Measurements from ENCODE around the gene PLD6.

The PLD6 gene

GRCh38 chr17:17226451-17227265 lies 20.5 kb upstream of the PLD6 start:
- DNase-seq = no peak

GRCh38 chr17:17225901-17226300 lies 19.8 kb upstream of the PLD6 start:
- DNase-seq = no peak

GRCh38 chr17:17224137-17224536 lies 18.0 kb upstream of the PLD6 start:
- no peak for DNase-seq

DNA sequence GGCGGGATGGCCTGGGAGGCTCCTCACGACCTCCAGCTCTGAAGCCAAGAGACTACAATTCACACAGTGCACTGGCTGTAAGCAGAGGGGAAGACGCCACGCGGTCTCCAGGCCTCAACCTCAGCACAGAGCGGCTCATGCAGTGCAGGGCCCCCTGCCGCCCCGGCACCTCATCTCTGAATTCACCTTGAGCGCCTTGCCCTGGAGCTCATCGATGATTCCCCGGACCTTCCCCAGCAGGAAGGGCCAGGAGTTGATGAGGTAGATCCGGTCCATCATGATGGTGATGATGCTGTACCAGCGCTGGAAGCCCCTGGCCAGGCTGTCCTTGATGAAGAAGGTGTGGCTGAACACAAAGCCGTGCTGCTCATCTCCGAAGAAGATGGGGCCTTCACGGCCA lies 17.6 kb upstream of the PLD6 start:
- no peak for DNase-seq

- DNase-seq = no peak
Observed at GRCh38 chr17:17221329-17221728, 15.2 kb upstream of the PLD6 start.

DNA sequence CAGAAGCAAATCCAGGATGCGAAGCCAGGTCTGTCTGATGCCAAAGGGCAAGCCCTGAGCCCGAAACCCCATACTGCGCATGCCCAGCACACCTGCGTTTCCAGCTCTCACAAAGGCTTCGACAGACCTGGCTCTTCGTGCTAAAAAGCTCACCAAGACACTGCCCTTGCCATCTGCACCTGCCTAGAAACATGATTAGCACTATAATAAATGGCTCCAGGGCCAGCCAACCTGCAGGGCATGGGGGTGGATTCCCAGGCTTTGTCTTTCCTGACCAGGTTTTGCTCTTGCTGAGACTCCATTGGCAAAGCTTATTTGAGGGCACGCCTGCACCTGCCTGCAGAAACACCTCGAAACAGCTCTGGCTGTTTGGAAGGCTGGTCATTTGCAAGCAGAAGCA lies 14.4 kb upstream of the PLD6 start:
- DNase-seq = no peak

DNA sequence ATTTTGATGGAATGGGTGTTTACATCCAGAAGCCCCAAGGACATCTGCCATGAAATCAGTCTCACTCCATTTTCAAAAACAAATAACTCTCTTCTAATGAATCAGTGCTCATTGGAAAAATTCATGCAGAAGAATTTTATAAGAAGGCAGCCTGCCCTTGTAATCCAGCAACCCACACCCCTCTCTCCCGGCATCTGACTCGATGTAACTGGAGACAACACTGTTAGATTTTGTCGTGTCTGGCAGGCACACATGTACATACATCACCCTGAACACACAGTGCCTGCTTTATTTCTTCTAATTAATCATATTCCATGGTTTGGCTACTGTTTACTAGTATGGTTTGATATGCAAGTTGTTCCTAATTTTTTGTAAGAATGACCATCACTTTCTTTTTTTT lies 11.9 kb upstream of the PLD6 start:
- DNase-seq = no peak

DNA sequence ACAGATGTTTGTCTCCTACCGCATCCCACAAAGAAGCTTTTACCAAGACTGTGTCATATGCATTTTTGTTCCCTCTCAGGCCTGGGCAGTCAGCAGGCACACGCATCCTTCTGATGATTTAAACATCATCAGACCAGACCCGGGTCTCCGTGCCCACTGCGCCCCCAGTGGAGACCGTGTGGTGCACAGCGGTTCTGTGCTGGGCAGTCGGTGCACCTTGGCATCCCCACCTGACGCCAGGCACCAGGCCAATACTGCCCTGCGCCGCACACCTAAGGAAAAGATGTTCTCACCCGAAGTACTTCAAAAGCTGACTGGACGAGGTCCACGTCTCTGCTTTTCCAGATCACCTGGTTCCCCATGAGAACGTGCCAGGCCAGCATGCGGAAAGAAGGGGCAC lies 10.6 kb upstream of the PLD6 start:
- DNase-seq = no peak

GRCh38 chr17:17216236-17216635 lies 10.1 kb upstream of the PLD6 start:
- no peak for DNase-seq

DNA sequence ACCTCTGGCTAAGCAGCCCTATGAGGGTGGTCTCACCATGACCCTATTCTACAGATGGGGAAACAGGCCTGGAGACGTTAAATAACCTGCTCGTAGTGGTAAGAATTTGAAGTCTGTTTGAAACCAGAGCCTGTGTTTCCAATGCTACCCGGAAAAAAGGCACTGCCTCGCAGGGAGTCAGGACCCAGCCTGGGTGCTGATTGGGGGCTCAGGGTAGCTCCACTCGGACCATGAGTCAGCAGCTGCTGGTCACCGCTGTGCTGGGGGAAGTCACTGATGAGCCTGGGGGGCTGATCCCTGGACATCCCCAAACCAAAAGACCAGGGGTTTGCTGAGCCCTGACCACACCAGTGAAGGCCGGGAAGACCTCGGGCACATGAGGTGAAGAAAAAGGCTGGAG lies 9.4 kb upstream of the PLD6 start:
- no peak for DNase-seq

GRCh38 chr17:17214646-17215436 lies 8.7 kb upstream of the PLD6 start:
- DNase-seq = no peak

DNA sequence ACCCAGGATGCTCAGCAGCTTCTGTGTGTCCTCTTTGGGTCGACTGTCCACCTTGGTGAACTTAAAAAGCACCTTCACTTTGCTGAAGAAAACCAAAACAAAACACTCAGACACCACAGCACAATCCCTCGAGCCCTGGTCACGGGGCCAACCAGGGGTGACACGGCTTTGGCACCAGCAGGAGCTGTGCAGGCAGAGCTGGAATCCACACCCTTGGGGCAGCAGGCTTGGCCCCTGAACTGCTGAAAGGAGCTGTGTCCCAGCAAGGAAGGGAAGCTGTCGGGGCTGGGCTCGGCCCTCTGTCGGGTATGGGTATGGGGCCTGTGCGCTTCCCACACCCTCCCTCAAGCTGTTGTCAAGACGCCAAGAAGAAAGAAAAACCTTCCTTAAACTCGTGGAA lies 7.6 kb upstream of the PLD6 start:
- DNase-seq = no peak

DNA sequence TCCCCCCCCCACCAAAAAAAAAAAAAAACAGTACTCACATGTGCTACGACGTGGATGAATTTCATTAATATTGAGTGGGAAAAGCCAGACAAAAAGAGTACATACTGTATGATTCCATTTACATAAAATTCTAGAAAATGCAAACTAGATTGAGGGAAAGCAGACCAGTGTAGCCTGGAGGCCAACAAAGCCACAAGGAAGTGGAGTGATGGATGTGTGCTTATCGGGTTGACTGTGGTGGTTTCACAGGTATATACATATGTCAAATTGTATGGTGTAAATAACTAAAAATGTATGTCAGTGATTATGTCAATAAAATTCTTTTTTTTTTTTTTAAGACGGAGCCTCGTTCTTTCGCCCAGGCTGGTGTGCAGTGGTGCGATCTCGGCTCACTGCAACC lies 1.9 kb upstream of the PLD6 start:
- DNase-seq = no peak

GRCh38 chr17:17206913-17207335 lies 791 bp upstream of the PLD6 start:
- DNase-seq = peak in 3 of 6 experiments; percentile 27 to 40 (median 40)

- peak; percentile 14 to 59 (median 44) for DNase-seq
Observed at GRCh38 chr17:17205368-17206123, 587 bp downstream of the PLD6 start.

DNA sequence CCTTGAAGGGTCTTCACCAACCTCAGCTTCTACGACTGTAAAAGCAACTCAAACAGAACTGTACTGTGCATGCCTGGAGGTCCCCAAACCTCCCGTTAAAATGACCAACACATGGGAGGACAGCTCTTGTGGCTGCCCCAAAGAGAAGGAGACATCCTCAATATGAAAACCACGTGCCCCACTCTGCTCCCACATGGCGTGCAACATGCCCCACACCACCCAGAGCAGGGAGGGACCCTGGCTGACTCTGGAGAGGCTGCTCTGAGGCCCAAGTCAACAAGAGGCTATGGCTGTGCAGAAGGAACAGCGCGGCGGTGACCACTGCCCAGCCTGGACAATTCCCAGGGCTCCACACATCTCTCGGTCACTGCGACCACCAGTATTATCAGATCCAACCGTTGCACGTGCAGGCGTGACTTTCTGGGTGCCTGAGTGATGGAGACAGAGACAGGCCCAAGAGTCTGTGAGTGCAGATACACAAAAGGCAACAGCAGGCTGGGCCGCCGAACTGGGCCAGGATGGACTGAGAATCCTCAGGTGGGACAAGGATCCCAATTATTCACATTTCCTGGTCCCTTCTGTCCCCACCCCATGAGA lies 1.4 kb downstream of the PLD6 start:
- DNase-seq = no peak

DNA sequence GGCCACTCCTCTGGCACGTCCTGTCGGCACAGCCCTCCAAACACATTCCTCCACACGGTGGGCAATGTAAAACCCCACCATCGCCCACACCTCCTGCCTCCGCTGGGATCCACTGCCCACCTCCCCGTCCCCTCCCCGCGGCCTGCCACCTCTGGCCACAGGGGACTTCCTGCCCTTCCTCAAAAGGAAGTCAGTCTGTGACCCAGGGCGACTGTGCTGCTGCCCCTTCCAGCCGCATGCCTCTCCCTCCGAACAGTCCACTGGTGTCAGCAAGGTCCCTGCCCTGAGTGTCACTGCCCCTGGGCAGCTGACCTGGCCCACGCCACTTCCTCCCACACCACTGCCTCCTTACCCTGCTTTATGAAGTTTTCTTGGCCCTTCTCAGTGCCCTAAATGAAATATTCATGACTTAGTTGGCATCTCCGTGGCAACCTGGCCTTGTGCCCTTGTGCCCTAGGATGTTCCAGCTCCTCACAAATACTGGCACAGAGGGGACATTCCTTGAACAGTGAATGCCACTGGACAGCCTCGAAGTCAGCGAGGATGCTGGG lies 2.0 kb downstream of the PLD6 start:
- no peak for DNase-seq

DNA sequence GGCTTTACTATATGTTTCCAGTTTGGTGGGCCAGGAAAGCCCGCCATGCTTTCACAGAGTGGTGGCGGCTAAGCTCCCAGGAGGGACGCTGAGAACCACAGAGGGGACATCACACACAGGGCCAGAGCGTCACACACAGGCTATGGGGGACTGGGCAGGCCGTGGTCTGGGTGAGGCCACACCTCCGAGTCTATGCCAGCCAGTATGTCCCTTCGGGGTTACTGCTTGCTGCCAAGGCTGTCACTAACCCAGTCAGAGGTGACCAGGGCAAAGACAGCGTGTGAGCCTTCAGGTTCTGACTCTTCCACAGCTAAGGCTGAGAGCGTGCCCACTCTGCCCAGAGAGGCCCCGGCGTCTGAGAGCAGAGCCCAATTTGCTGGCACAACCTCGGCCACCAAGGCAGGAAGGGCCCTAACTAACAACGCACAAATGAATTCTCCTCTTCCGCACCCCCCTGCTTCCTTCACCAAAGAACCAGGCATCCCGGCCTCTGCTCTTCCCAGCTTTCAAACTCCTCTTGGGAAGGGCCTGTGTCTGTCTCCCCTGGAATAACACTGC lies 2.9 kb downstream of the PLD6 start:
- DNase-seq = no peak

GRCh38 chr17:17201907-17202306 lies 4.2 kb downstream of the PLD6 start:
- DNase-seq = no peak

GRCh38 chr17:17201271-17201670 lies 4.9 kb downstream of the PLD6 start:
- DNase-seq = no peak

DNA sequence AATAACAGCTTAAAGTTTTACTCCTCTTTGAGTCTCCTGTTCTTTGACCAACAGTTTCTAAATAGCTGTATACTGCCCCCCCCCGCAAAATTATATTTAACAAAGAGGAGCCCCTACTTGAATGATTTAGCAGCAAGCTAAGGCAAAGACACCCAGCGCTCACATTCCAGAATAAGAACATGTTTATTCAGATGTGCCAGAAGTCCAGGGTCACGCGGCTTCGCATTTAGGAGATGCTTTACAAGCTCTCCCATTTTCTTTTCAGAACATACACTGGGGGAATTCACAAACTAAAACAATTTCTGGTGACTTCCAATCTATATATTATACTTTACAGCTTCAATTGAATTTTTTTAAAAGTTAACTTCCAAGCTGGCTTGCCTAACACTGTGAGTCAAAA lies 5.3 kb downstream of the PLD6 start:
- no peak for DNase-seq

DNA sequence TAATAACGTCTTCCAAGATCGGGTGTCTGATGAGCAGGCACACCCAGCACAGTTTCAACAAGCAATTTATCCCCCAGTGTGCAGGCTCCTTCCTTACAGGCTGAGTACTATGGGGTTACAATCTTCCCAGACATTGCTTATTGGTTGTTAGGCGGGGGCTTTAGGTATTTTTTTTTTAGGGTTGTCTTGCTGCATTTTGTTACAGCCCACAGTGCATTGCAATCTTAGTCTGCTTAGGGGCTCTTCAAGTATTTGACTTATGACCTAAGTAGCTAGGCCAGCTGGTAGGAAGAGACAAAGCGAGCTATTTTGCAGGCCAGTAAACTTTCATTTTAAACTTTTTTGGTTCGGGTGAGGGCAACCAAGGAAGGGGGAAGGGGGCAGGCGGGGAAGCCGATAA lies 5.8 kb downstream of the PLD6 start:
- no peak for DNase-seq

DNA sequence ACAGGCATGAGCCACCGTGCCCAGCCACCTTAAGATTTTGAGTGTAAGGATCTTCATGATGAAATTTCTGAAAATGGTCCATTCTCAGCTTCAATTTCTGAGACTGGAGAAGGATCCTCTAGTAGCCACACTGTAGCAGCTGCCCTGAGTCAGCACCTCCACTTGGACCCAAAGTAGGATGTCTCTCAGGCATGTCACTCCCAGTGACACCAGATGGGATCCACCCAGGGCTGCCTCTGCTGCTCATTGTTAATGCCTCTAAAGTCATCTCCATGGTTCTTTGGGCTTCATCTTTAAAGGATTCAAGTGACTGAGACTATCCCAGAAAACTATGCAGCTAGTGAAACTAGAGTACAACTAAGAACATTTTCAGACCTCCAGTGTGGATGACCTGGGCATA lies 7.9 kb downstream of the PLD6 start:
- DNase-seq = no peak
